ENCODE results near the gene DENND5A.

DENND5A gene

GRCh38 chr11:9094420-9094819, 170.7 kb downstream of the DENND5A start:
- no peak for DNase-seq

DNA sequence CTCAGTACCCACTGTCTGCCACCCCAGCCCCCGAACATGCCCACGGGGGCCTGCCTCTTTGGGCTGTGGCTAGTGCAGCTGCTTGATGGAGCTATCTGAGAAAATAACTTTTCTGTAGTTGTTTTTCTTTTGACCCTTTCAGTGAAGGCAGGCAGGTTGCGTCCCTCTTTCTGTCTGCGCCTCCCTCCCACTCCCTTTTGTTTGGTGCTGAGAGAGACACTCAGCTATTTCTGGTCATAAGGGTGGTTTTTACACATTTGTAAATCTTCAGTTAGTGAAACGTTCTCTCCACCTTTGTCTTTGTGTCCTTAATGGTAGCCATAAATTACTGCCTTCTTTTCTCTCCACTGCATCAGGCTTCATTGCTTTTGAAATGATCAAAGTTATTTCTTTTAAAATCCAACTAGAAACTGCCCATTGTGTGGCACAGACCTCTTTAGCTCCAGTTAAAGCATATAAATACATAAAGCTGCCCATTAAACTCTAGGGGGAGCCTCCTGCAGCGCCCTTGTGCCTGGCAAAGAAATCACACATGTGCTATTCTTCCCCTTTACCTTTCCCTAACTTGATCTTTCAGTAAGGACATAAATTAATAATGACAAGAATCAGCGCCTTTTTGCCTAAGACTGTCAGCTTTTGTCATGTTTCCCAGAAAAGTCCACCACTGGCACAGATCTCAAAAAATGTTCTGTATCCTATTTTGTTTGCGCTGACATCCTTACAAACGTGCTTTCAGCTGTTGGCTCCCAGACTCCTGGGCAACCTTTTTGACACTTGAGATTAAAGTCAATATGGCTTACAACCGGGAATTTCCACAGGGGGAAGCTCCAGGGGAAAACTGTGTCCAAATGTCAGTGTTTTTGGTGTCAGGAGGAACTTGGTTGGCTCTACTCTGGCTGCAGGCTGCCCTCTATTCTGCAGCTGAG, 172.0 kb downstream of the DENND5A start:
- no peak for DNase-seq

DNA sequence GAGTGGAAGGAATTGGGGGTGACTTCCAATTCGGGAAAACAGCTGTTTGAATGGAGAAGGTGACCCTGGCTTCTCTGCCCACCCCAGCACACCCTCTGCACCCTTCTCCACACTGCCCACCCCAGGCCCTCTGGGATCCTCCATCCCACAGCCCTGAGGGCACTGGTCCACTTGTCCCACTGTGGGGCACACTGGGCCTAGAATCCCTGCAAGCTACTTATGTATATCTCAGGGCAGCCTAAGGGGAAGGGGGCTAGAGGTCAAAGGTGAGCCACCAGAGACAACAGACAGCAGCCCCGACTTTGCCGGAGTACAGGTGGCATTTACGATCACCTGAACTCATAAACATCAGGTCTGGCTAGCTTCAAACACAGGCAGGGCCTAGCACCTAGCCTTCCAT, 173.1 kb downstream of the DENND5A start:
- DNase-seq: no peak

DNA sequence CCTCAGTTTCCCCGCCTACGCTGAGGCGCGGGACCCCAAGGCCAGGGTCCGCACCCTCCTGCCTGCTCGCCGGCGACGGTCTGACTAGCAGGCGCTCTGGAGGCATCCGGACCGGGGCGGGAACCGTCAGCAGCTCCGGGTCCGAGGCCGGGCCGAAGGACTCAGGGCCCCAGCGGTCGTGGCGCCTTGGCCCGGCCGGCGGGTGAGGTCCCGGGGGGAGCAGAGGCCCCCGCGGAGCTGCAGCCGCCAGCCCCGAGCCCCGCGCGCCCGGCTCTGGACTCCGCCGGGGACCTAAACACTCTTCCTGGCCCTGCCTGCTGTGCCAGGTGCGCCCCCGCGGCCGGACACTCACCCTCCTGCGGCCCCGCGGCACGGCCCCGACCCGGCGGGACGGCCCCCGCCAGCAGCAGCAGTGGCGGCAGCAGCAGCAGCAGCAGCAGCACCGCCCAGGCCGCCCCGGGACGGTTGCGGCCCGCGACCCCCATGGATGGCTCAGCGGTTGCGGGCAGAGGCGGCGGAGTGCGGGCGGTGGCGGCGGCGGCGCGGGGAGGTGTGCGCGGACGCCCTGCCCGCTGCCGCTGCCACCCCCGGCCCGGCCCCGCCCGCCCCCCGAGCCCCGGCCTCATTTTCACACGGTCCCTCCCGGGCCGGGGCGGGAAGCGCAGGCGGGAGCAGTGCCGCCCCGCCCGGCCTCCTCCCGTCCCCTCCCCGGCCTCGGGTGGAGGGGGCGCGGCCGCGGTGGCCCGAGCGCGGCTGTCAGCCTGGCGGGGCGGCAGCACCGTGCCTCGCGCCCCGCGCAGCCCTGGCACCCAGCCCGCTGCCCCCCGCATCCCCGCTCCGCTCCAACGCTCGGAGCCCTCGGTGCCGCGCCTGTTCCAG, 173.9 kb downstream of the DENND5A start, which contains the start of gene SCUBE2:
TSS of gene SCUBE2 (minus strand) at position 556 of the 879 bp plus-strand sequence. CDS start at position 485, 71 bp downstream.
- no peak for DNase-seq

GRCh38 chr11:9090488-9091043, 174.6 kb downstream of the DENND5A start:
- DNase-seq: no peak

DNA sequence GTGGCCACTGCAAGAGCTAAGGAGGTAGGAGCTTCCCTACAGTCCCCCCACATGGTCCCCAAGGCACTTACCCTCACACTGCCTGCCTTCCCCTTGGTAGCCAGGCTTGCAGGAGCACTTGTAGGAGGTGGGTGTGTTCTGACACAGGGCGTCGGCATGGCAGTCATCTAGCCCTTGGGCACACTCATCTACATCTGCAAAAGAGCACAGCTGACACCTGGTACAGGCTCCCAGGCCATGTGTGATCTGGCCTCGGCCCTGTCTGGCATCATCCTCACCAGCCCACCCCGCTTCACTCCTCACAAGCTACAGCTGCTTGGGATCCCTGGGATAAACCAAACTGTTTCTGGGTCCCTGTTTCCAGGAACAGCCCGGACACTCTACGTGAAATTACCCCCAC, 175.5 kb downstream of the DENND5A start:
- no peak for DNase-seq

GRCh38 chr11:9089061-9089460, 176.1 kb downstream of the DENND5A start:
- DNase-seq: no peak

Measured in cerebellar nuclear complex (tissue), 1 donor.